WTC11 (cell line): ENCODE measurements around the gene FEV.

ENCODE experiments used
- CBFB ChIP-seq: sonication (generic); formaldehyde crosslinking; IDR thresholded peaks from 2 replicates; pipeline ENCODE4 v1.8.1; 2022; ENCODE audit warnings: mild to moderate bottlenecking, low read depth, missing genetic modification reagents
- FOXJ3 ChIP-seq: sonication (generic); formaldehyde crosslinking; IDR thresholded peaks from 2 replicates; pipeline ENCODE4 v1.9.0; 2021; ENCODE audit warnings: missing genetic modification reagents, mild to moderate bottlenecking, borderline replicate concordance
- JAZF1 ChIP-seq: fragments of 250-450 bp; sonication (Bioruptor Pico); IDR thresholded peaks from 2 replicates; pipeline ENCODE4 v1.9.0; 2021; ENCODE audit warnings: moderate library complexity, mild to moderate bottlenecking, inconsistent platforms
- NR1H2 ChIP-seq: sonication (generic); formaldehyde crosslinking; IDR thresholded peaks from 2 replicates; pipeline ENCODE4 v1.9.0; 2021; ENCODE audit warnings: mild to moderate bottlenecking, moderate library complexity, missing genetic modification reagents
- ZNF219 ChIP-seq: sonication (generic); formaldehyde crosslinking; IDR thresholded peaks from 2 replicates; pipeline ENCODE4 v1.8.0; 2023; ENCODE audit warnings: missing genetic modification reagents, mild to moderate bottlenecking, borderline replicate concordance
- TF ChIP-seq, protein P1 (sequence below): fragments of 250-450 bp; sonication (Bioruptor Pico); IDR thresholded peaks from 2 replicates; pipeline ENCODE4 v1.9.0; 2021; ENCODE audit warnings: mild to moderate bottlenecking
- TF ChIP-seq, protein P2 (sequence below): fragments of 200-600 bp; IDR thresholded peaks from 2 replicates; pipeline ENCODE4 v1.8.0; 2022; ENCODE audit warnings: antibody characterized with exemption
- TF ChIP-seq, protein P3 (sequence below): sonication (generic); formaldehyde crosslinking; IDR thresholded peaks from 2 replicates; pipeline ENCODE4 v1.8.1; 2023; ENCODE audit warnings: mild to moderate bottlenecking, moderate library complexity, missing genetic modification reagents
- TF ChIP-seq, protein P4 (sequence below): sonication (generic); formaldehyde crosslinking; IDR thresholded peaks from 2 replicates; pipeline ENCODE4 v1.8.0; 2022; ENCODE audit warnings: missing genetic modification reagents

DNA sequence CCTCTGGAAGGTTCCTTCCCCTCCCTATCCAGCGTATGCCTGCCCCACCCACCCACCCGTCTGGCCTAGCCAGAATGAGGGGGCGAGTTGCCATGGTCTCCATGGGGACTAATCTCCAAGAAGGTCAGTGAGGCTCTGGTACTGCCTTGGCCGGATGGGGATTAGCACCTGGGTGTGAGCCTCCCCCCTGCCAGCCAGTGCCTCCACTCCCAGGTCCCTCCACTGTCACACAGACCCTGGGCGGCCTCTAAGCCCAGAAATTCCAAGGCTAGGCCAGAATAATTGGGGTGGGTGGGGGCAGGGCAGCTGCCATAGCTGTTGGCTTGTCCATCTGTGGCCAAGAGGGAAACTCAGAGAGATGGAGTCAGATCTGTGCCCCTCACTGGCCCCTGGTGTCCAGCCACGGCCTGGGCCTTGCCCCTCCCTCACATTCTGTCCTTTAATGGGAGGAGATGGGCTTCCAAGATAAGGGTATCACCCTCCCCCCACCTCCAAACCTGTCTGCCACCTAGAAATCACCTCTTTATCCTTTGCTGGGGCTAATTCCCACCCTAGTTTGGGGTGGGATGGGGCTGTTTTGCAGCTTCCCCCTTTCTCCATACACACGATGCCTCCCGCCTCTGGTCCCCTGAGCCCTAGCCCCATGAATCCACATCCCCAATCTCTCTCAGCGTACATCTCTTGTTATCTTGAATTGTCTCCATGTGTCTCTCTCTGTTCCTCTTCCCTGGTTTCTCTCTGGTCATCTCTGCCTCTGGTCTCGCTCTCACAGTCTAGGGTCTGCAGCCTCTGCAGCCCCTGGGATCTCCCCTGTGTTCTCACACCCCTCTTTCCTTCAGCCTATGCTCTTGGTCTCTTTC is 14.3 kb upstream of the FEV start:
- TF ChIP-seq, protein P1, sequence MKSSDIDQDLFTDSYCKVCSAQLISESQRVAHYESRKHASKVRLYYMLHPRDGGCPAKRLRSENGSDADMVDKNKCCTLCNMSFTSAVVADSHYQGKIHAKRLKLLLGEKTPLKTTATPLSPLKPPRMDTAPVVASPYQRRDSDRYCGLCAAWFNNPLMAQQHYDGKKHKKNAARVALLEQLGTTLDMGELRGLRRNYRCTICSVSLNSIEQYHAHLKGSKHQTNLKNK (CRISPR knock-in tag): no peak
- TF ChIP-seq, protein P2, sequence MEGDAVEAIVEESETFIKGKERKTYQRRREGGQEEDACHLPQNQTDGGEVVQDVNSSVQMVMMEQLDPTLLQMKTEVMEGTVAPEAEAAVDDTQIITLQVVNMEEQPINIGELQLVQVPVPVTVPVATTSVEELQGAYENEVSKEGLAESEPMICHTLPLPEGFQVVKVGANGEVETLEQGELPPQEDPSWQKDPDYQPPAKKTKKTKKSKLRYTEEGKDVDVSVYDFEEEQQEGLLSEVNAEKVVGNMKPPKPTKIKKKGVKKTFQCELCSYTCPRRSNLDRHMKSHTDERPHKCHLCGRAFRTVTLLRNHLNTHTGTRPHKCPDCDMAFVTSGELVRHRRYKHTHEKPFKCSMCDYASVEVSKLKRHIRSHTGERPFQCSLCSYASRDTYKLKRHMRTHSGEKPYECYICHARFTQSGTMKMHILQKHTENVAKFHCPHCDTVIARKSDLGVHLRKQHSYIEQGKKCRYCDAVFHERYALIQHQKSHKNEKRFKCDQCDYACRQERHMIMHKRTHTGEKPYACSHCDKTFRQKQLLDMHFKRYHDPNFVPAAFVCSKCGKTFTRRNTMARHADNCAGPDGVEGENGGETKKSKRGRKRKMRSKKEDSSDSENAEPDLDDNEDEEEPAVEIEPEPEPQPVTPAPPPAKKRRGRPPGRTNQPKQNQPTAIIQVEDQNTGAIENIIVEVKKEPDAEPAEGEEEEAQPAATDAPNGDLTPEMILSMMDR: no peak
- TF ChIP-seq, protein P3, sequence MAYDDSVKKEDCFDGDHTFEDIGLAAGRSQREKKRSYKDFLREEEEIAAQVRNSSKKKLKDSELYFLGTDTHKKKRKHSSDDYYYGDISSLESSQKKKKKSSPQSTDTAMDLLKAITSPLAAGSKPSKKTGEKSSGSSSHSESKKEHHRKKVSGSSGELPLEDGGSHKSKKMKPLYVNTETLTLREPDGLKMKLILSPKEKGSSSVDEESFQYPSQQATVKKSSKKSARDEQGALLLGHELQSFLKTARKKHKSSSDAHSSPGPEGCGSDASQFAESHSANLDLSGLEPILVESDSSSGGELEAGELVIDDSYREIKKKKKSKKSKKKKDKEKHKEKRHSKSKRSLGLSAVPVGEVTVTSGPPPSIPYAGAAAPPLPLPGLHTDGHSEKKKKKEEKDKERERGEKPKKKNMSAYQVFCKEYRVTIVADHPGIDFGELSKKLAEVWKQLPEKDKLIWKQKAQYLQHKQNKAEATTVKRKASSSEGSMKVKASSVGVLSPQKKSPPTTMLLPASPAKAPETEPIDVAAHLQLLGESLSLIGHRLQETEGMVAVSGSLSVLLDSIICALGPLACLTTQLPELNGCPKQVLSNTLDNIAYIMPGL: no peak
- no peak for TF ChIP-seq JAZF1
- no peak for TF ChIP-seq ZNF219 (CRISPR knock-in tag)
- TF ChIP-seq, protein P4, sequence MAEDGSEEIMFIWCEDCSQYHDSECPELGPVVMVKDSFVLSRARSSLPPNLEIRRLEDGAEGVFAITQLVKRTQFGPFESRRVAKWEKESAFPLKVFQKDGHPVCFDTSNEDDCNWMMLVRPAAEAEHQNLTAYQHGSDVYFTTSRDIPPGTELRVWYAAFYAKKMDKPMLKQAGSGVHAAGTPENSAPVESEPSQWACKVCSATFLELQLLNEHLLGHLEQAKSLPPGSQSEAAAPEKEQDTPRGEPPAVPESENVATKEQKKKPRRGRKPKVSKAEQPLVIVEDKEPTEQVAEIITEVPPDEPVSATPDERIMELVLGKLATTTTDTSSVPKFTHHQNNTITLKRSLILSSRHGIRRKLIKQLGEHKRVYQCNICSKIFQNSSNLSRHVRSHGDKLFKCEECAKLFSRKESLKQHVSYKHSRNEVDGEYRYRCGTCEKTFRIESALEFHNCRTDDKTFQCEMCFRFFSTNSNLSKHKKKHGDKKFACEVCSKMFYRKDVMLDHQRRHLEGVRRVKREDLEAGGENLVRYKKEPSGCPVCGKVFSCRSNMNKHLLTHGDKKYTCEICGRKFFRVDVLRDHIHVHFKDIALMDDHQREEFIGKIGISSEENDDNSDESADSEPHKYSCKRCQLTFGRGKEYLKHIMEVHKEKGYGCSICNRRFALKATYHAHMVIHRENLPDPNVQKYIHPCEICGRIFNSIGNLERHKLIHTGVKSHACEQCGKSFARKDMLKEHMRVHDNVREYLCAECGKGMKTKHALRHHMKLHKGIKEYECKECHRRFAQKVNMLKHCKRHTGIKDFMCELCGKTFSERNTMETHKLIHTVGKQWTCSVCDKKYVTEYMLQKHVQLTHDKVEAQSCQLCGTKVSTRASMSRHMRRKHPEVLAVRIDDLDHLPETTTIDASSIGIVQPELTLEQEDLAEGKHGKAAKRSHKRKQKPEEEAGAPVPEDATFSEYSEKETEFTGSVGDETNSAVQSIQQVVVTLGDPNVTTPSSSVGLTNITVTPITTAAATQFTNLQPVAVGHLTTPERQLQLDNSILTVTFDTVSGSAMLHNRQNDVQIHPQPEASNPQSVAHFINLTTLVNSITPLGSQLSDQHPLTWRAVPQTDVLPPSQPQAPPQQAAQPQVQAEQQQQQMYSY: no peak
- TF ChIP-seq CBFB (CRISPR knock-in tag): no peak
- no peak for TF ChIP-seq FOXJ3 (CRISPR knock-in tag)
- TF ChIP-seq NR1H2: no peak
